Spleen (tissue), 11 donors: Measurements from ENCODE around the gene CNPPD1. TPM values are rescaled to one million over a fixed set of nuclear protein-coding genes. Genes with fewer than 3 reads are reported as not detected.
"Not testable (repeated sequence)": the region's sequence is repeated elsewhere in the genome, so short reads cannot be mapped to it uniquely, and the experiment has no call there.

Experiments
- DNase-seq: peaks from one replicate; pipeline ENCODE4 v3.0.0-alpha.2; 2020
- H3K27ac ChIP-seq, 8 donors: fragments of 200-600 bp; sonication (generic) in 7 of 8; 1 replicate in 4 of 8; 2 replicates in 4 of 8; pipeline versions ENCODE4 v1.5.0 to v1.8.0; 2016 to 2021; ENCODE audit warnings: inconsistent platforms in 4 of 8, mild to moderate bottlenecking in 4 of 8, moderate library complexity in 1 of 8
- H3K27me3 ChIP-seq, 7 donors: fragments of 200-600 bp; sonication (generic) in 6 of 7; replicated peaks in 1 of 7; 1 replicate in 4 of 7; 2 replicates in 3 of 7; pipeline versions ENCODE4 v1.5.0 to v1.8.0; 2016 to 2021; ENCODE audit warnings: inconsistent platforms in 3 of 7, mild to moderate bottlenecking in 1 of 7
- H3K36me3 ChIP-seq, 6 donors: fragments of 200-600 bp; sonication (generic) in 5 of 6; 1 replicate in 4 of 6; 2 replicates in 2 of 6; pipeline versions ENCODE4 v1.5.0 to v1.8.0; 2016 to 2021; ENCODE audit warnings: inconsistent platforms in 2 of 6
- H3K4me1 ChIP-seq, 6 donors: fragments of 200-600 bp; sonication (generic) in 5 of 6; 1 replicate in 3 of 6; 2 replicates in 3 of 6; pipeline versions ENCODE4 v1.5.0 to v1.8.0; 2016 to 2021; ENCODE audit warnings: inconsistent platforms in 3 of 6
- H3K4me3 ChIP-seq, 8 donors: fragments of 200-600 bp; sonication (generic) in 7 of 8; 1 replicate in 4 of 8; 2 replicates in 4 of 8; pipeline versions ENCODE4 v1.5.0 to v1.8.0; 2016 to 2021; ENCODE audit warnings: inconsistent platforms in 4 of 8, mild to moderate bottlenecking in 4 of 8, moderate library complexity in 2 of 8
- H3K9me3 ChIP-seq, 8 donors: fragments of 200-600 bp; sonication (generic) in 7 of 8; 1 replicate in 4 of 8; 2 replicates in 4 of 8; pipeline versions ENCODE4 v1.5.0 to v1.8.0; 2016 to 2021; ENCODE audit warnings: inconsistent platforms in 4 of 8
- POLR2A ChIP-seq, 3 donors: fragments of 450-650 bp; IDR thresholded peaks; one replicate each; pipeline ENCODE4 v1.5.1; 2017; ENCODE audit warnings: antibody characterized with exemption in 3 of 3, mild to moderate bottlenecking in 1 of 3
- POLR2AphosphoS5 ChIP-seq, 3 donors: sonication (generic); formaldehyde crosslinking; IDR thresholded peaks; one replicate each; pipeline ENCODE4 v1.5.1; 2017; ENCODE audit warnings: antibody characterized with exemption in 3 of 3
- WGBS, 5 donors: extraction: QIAGEN DNeasy Blood & Tissue Kit in 3 of 5; methylation state at CpG; one replicate each; pipeline versions ENCODE4 v1.1.5 to v1.1.7; 2013 to 2018; 5-methylcytosine and 5-hydroxymethylcytosine counted together
- intact Hi-C: fragments of 100-400 bp; cut with DNase I; formaldehyde crosslinking; loops from one replicate; pipeline ENCODE4 v1.15.0; 2023; ENCODE audit warnings: low total_unique reads
- polyA plus RNA-seq, 3 donors: library from polyadenylated mRNA; stranded (reverse); fragments of 200-250 nt; gene quantifications; one replicate each; pipeline ENCODE4 v1.2.1, GENCODE V29; 2013
- total RNA-seq, 7 donors: library from RNA; depleted of rRNA in 3 of 7; stranded (reverse); fragments of >200 nt in 3 of 7; fragmentation: NEBNext Ultra II Directional in 4 of 7; extraction: Animal tissue kit (Norgen Biotek cat#: 25700) in 4 of 7; gene quantifications; one replicate each; pipeline versions ENCODE4 v1.1.0 to v1.2.1, GENCODE V29; 2016 to 2021
- TF ChIP-seq, protein P1 (sequence below), 11 experiments: fragments of 200-600 bp in 7 of 11; fragments of 450-650 bp in 4 of 11; sonication (generic) in 4 of 11; IDR thresholded peaks in 8 of 11; conservative IDR thresholded peaks in 3 of 11; 1 replicate in 7 of 11; 2 replicates in 4 of 11; pipeline versions ENCODE4 v1.4.0 to v1.8.0; 2016 to 2021; ENCODE audit warnings: antibody characterized with exemption in 11 of 11, inconsistent platforms in 4 of 11, mild to moderate bottlenecking in 1 of 11
- donor health status: healthy with polysubstance abuse.
- donor health status: DM: no; HTN: no; CAD: no; lungs with moderate emphysema.
- donor health status: DM: no; HTN: no; CAD: no.
- donor health status: Bipolar disorder and iron deficiency.
- donor health status: healthy.
- donor health status: DM: no; HTN: no; CAD: no.
- donor health status: DM: yes; HTN: yes; CAD: no.

CNPPD1 gene
- total and polyA plus RNA-seq, 10 donors, result 51.3 to 80.8 (median 65.2) TPM

DNA sequence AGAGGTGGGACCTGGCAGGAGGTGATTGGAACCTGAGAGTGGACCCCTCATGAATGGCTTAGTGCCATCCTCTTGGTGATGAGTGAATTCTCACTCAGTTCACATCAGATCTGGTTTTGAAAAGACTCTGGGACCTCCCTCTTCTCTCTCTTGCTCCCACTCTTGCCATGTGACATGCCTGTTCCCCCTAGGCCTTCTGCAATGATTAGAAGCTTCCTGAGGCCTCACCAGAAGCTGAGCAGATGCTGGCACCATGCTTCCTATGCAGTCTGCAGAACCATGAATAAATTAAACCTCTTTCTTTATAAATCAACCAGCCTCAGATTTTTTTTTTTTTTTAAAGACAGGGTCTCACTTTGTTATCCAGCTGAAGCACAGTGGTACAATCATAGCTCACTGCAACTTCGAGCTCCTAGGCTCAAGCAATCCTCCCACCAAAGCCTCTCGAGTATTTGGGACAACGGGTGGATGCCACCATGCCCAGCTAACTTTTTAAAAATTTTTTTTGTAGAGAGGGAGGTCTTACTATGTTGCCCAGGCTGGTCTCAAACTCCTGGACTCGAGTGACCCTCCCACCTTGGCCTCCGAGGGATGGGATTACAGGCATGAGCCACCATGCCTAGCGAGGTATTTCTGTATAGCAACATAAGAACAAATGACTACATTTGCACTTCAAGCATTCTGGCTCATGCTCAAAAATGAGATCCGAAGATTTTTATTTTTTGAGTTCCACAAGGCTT is 27.9 kb upstream of the CNPPD1 start:
- Histone ChIP-seq H3K9me3 (no peaks in the 10 kb centered on the region), H3K4me3 (no peak overlapping the region), H3K27me3 (peaks cover 0 to 7% (median 0%) of the 10 kb centered on the region in 7 donors), H3K36me3 (peaks cover 0 to 21% (median 13%) of the 10 kb centered on the region in 6 donors), H3K4me1 (peaks cover 7 to 36% (median 27%) of the 10 kb centered on the region in 6 donors), H3K27ac (no peak overlapping the region)
- WGBS, 5 donors, result 87 to 97% (median 95%) methylated on average over 7 of the region's 7 CpGs
- TF ChIP-seq, protein P1, sequence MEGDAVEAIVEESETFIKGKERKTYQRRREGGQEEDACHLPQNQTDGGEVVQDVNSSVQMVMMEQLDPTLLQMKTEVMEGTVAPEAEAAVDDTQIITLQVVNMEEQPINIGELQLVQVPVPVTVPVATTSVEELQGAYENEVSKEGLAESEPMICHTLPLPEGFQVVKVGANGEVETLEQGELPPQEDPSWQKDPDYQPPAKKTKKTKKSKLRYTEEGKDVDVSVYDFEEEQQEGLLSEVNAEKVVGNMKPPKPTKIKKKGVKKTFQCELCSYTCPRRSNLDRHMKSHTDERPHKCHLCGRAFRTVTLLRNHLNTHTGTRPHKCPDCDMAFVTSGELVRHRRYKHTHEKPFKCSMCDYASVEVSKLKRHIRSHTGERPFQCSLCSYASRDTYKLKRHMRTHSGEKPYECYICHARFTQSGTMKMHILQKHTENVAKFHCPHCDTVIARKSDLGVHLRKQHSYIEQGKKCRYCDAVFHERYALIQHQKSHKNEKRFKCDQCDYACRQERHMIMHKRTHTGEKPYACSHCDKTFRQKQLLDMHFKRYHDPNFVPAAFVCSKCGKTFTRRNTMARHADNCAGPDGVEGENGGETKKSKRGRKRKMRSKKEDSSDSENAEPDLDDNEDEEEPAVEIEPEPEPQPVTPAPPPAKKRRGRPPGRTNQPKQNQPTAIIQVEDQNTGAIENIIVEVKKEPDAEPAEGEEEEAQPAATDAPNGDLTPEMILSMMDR (IDR thresholded peaks at IDR 0.05 in 8 of 11, conservative IDR thresholded peaks at IDR 0.05 in 3 of 11), result no peak
- no peak for TF ChIP-seq POLR2AphosphoS5 (IDR thresholded peaks at IDR 0.05)
- no peak for TF ChIP-seq POLR2A (IDR thresholded peaks at IDR 0.05)
- DNase-seq, result peak; percentile 34
- intact Hi-C loops, result loop anchor here (5.0 kb wide), 1 partner anchor 32 kb away; the partner anchor contains the start of gene SLC23A3

DNA sequence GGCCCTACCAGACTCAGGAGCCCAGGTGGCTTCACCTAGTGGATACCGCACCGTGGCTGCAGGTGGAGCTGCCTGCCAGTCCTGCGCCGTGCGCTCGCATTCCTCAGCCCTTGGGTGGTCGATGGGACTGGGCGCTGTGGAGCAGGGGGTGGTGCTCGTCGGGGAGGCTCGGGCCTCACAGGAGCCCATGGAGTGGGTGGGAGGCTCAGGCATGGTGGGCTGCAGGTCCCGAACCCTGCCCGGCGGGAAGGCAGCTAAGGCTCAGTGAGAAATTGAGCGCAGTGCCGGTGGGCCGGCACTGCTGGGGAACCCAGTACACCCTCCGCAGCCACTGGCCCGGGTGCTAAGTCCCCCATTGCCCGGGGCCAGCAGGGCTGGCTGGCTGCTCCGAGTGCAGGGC is 24.6 kb upstream of the CNPPD1 start:
- H3K4me3 ChIP-seq, H3K27ac ChIP-seq, H3K4me1 ChIP-seq, intact Hi-C loops, DNase-seq, H3K36me3 ChIP-seq, H3K9me3 ChIP-seq: not testable (repeated sequence)
- H3K27me3 ChIP-seq, result peaks cover 0 to 20% (median 0%) of the 10 kb centered on the region in 7 donors
- 83 to 94% (median 91%) methylated on average over 8 to 21 of the region's 21 CpGs for WGBS, 5 donors

DNA sequence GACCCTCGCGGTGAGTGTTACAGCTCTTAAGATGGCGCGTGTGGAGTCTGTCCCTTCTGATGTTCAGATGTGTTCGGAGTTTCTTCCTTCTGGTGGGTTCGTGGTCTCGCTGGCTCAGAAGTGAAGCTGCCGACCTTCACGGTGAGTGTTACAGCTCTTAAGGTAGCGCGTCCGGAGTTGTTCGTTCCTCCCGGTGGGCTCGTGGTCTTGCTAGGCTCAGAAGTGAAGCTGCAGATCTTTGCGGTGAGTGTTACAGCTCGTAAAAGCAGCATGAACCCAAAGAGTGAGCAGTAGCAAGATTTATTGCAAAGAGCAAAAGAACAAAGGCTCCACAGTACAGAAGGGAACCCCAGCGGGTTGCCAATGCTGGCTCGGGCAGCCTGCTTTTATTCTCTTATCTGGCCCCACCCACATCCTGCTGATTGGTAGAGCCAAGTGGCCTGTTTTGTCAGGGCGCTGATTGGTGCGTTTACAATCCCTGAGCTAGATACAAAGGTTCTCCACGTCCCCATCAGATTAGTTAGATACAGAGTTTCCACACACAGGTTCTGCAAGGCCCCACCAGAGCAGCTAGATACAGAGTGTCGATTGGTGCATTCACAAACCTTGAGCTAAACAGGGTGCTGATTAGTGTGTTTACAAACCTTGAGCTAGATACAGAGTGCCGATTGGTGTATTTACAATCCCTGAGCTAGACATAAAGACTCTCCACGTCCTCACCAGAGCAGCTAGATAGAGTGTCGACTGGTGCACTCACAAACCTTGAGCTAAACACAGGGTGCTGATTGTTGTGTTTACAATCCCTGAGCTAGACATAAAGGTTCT is 24.0 kb upstream of the CNPPD1 start:
- H3K36me3 ChIP-seq, H3K9me3 ChIP-seq, intact Hi-C loops, H3K4me1 ChIP-seq: not testable (repeated sequence)
- DNase-seq, result peak; percentile 54
- Histone ChIP-seq H3K27ac (peak overlapping the region in 3 of 8 donors; percentile 13 to 68 (median 48)), H3K27me3 (peaks cover 0 to 20% (median 0%) of the 10 kb centered on the region in 7 donors), H3K4me3 (peak overlapping the region in 1 of 8 donors; percentile 35)
- WGBS, 5 donors, result 68 to 81% (median 79%) methylated on average over 23 to 25 of the region's 26 CpGs

DNA sequence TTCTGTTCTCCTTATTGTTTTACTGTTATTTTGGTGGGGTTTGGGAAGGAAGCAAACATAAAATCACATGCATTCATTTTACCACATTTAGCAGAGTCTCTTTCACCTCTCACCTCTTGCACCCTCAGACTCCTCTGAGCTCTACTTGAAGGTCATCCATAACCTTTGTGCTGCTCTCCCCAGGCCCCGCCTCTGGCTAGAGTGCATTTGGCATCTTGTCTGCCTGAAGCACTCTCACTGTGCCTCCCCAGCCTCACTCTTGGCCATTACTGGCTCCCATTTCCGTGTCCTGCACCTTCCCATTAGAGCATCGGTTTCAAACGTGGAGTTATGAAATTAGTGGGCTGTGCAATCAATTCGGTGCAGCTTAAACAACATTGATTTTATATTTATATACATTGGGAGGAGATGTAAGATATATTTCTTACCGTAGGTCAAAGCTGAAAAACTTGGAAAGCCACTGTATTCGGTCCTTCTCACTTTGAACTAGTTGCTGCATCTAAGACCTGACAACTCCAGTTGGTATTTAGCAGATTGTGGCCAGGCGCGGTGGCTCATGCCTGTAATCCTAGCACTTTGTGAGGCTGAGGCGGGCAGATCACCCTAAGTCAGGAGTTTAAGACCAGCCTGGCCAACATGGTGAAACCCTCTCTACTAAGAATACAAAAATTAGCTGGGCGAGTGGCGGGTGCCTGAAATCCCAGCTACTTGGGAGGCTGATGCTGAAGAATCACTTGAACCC is 22.9 kb upstream of the CNPPD1 start:
- Histone ChIP-seq H3K4me3 (no peak overlapping the region), H3K27ac (no peak overlapping the region), H3K27me3 (peaks cover 0 to 20% (median 0%) of the 10 kb centered on the region in 7 donors), H3K4me1 (no peaks in the 10 kb centered on the region), H3K36me3 (no peaks in the 10 kb centered on the region), H3K9me3 (no peaks in the 10 kb centered on the region)
- intact Hi-C loops, result no loop called here
- WGBS, 5 donors, result 84 to 88% (median 86%) methylated on average over 12 of the region's 12 CpGs
- peak; percentile 22 for DNase-seq
- no peak for TF ChIP-seq POLR2A (IDR thresholded peaks at IDR 0.05)
- no peak for TF ChIP-seq POLR2AphosphoS5 (IDR thresholded peaks at IDR 0.05)
- TF ChIP-seq, protein P1 (IDR thresholded peaks at IDR 0.05 in 8 of 11, conservative IDR thresholded peaks at IDR 0.05 in 3 of 11), result no peak
